Progenitor cell of endocrine pancreas (in vitro differentiated cells): ENCODE results near the gene PRSS1. TPM values are rescaled to one million over a fixed set of nuclear protein-coding genes. Genes with fewer than 3 reads are reported as not detected.
"Not testable (repeated sequence)": the region's sequence is repeated elsewhere in the genome, so short reads cannot be mapped to it uniquely, and the experiment has no call there.

Experiments used
- DNase-seq: peaks from one replicate; pipeline ENCODE4 v3.0.0; 2021; ENCODE audit warnings: low spot score; ENCODE audit not compliant: unreplicated experiment
- H3K27ac Mint-ChIP-seq: 2 replicates; pipeline ENCODE4 v1.8.0; 2021; ENCODE audit warnings: mild to moderate bottlenecking, moderate library complexity, mixed read lengths
- H3K27me3 Mint-ChIP-seq: 2 replicates; pipeline ENCODE4 v1.8.0; 2021; ENCODE audit warnings: mixed read lengths
- H3K36me3 Mint-ChIP-seq: 2 replicates; pipeline ENCODE4 v1.8.0; 2022; ENCODE audit warnings: mixed read lengths; ENCODE audit not compliant: insufficient read depth
- H3K4me1 Mint-ChIP-seq: 2 replicates; pipeline ENCODE4 v1.8.0; 2021; ENCODE audit warnings: low read depth, mixed read lengths
- H3K4me3 Mint-ChIP-seq: 2 replicates; pipeline ENCODE4 v1.8.0; 2021; ENCODE audit warnings: low read depth, mild to moderate bottlenecking, moderate library complexity, mixed read lengths
- H3K9me3 Mint-ChIP-seq: 2 replicates; pipeline ENCODE4 v1.8.0; 2021; ENCODE audit warnings: low read depth, mixed read lengths
- CTCF ChIP-seq: fragments of 200-600 bp; sonication (generic); IDR thresholded peaks from one replicate; pipeline ENCODE4 v1.5.0; 2021; ENCODE audit warnings: antibody characterized with exemption, mild to moderate bottlenecking; ENCODE audit not compliant: unreplicated experiment
- total RNA-seq: library from RNA; stranded (reverse); gene quantifications from 2 replicates; pipeline ENCODE4 v1.2.1, GENCODE V29; 2021

The PRSS1 gene
- total RNA-seq, 1 donor from 2014 or later: 32.1 TPM

DNA sequence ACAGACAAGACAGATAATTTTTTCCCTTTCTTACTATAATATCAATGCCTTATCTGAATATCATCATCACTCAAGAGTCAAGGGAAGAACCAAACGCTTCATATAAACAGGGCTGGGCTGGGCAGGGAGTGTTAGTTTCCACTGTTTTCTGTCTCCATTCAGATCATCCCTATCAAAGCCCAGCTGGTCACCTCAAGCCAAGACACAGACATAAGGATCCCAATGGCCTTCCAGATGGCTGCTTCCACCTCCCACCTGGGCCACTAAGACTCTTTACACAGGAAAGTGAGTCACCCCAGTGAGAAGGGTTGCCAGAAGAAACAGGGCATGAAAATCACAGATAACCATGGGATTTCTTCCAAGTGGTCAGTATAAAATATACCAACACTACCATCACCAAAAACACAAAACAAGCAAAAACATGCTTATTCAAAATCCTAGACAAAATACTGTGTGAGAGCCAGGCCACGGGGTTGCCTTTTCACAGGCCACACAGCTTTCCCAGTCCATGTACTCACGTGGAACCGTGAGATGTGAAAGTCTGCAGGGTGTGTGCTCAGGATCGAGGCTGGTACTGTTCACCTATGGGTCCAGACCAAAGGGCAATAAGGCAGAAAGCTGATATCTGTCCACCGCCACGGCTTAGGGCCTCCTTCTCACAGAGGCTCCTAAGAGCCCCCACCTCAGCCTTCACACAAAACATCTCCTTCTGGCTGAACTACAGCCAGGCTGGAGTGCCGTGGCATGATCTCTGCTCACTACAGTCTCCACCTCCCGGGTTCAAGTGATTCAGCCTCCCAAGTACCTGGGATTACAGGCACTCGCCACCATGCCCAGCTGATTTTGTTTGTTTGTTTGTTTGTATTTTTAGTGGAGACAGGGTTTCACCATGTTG lies 5.7 kb downstream of the PRSS1 start:
- Mint-ChIP-seq H3K36me3 (peaks cover 3% of the 10 kb centered on the region), H3K27ac (no peak overlapping the region), H3K4me3 (no peak overlapping the region), H3K4me1 (peaks cover 4% of the 10 kb centered on the region), H3K9me3 (no peaks in the 10 kb centered on the region), H3K27me3 (peaks cover 14% of the 10 kb centered on the region)
- TF ChIP-seq CTCF: no peak
- DNase-seq: no peak

GRCh38 chr7:142758312-142758711 lies 9.0 kb downstream of the PRSS1 start:
- not testable (repeated sequence) for DNase-seq, H3K27ac Mint-ChIP-seq, H3K36me3 Mint-ChIP-seq, H3K4me3 Mint-ChIP-seq, H3K9me3 Mint-ChIP-seq
- Mint-ChIP-seq H3K27me3 (peaks cover 15% of the 10 kb centered on the region), H3K4me1 (peaks cover 10% of the 10 kb centered on the region)

GRCh38 chr7:142759433-142759832 lies 10.2 kb downstream of the PRSS1 start:
- no peak for DNase-seq
- peaks cover 15% of the 10 kb centered on the region for H3K27me3 Mint-ChIP-seq
- TF ChIP-seq CTCF: no peak
- H3K9me3 Mint-ChIP-seq: no peaks in the 10 kb centered on the region
- peaks cover 10% of the 10 kb centered on the region for H3K4me1 Mint-ChIP-seq
- H3K27ac Mint-ChIP-seq: peak overlapping the region; percentile 86
- no peaks in the 10 kb centered on the region for H3K36me3 Mint-ChIP-seq
- no peak overlapping the region for H3K4me3 Mint-ChIP-seq

DNA sequence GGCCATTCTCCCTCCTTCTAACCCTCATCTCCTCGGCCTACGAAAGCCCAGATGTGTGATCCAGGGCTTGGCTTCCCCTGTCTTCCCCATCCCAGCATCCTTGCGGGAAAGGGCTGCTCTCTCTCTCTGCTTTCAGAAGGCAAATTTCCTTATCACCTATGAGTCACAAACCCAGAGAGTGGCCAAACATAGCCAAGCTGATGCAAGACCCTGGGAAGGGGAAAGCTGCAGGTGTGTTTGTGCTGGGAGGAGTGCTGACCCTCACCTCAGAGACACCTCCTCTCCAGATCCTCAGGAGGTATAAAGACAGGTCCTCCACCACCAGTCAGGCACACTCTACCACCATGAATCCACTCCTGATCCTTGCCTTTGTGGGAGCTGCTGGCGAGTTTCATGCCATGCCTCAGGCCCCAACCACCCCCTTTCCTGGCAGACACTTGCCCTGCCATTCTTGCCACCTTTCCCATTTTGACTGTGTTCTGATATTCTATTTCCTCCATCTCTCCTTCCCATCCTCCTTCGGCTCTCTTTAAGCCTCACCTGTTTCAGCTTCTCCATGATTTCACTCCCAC lies 10.9 kb downstream of the PRSS1 start:
- peaks cover 15% of the 10 kb centered on the region for H3K27me3 Mint-ChIP-seq
- H3K4me1 Mint-ChIP-seq: peaks cover 11% of the 10 kb centered on the region
- H3K4me3 Mint-ChIP-seq: no peak overlapping the region
- no peak for TF ChIP-seq CTCF
- H3K9me3 Mint-ChIP-seq: no peaks in the 10 kb centered on the region
- H3K27ac Mint-ChIP-seq: peak overlapping the region; percentile 86
- H3K36me3 Mint-ChIP-seq: no peaks in the 10 kb centered on the region
- DNase-seq: no peak

DNA sequence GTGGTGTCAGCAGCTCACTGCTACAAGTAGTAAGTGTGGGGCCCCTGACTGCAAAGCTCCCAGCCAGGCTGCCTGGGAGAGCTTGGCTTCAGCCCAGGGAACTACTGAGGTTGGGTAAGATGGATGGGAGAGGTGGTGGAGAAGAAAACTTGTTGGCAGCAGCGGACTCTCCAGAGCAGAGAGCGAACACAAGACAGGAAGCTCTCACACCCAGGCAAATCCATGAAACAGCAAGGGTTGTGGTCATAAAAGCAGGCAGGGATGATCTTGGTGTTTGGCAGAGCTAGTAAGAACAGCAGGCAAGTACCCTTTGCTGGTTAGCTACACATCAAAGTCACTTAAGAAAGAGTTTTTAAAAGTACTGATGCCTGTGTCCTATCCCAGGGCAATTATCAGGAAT lies 12.3 kb downstream of the PRSS1 start:
- peaks cover 14% of the 10 kb centered on the region for H3K4me1 Mint-ChIP-seq
- peaks cover 15% of the 10 kb centered on the region for H3K27me3 Mint-ChIP-seq
- H3K4me3 Mint-ChIP-seq, H3K9me3 Mint-ChIP-seq, DNase-seq, H3K36me3 Mint-ChIP-seq, H3K27ac Mint-ChIP-seq: not testable (repeated sequence)

GRCh38 chr7:142762104-142762503 lies 12.8 kb downstream of the PRSS1 start:
- no peak overlapping the region for H3K4me3 Mint-ChIP-seq
- no peak overlapping the region for H3K27ac Mint-ChIP-seq
- DNase-seq: no peak
- peaks cover 14% of the 10 kb centered on the region for H3K27me3 Mint-ChIP-seq
- no peak for TF ChIP-seq CTCF
- no peaks in the 10 kb centered on the region for H3K9me3 Mint-ChIP-seq
- H3K4me1 Mint-ChIP-seq: peaks cover 14% of the 10 kb centered on the region
- no peaks in the 10 kb centered on the region for H3K36me3 Mint-ChIP-seq
